Trophoblast cell (in vitro differentiated cells and primary cell): ENCODE data around the gene MGAT4C.
A peak's percentile ranks its signal among the peaks of the same experiment; 100 is the strongest.

Source experiments
- DNase-seq, 2 donors: peaks; one replicate each; pipeline ENCODE4 v3.0.0-alpha.2; 2016
- H2AFZ ChIP-seq: 2 replicates; pipeline ENCODE4 v1.6.1; 2013; ENCODE audit warnings: low read length, moderate library complexity, mild to moderate bottlenecking; ENCODE audit not compliant: insufficient read depth, poor library complexity
- H2AK5ac ChIP-seq: 2 replicates; pipeline ENCODE4 v1.6.1; 2013; ENCODE audit warnings: mild to moderate bottlenecking, low read length
- H2BK120ac ChIP-seq: 2 replicates; pipeline ENCODE4 v1.6.1; 2013; ENCODE audit warnings: low read length, mild to moderate bottlenecking, moderate library complexity; ENCODE audit not compliant: insufficient read depth, poor library complexity
- H2BK12ac ChIP-seq: 2 replicates; pipeline ENCODE4 v1.6.1; 2013; ENCODE audit warnings: mild to moderate bottlenecking, low read length, moderate library complexity
- H2BK5ac ChIP-seq: 2 replicates; pipeline ENCODE4 v1.6.1; 2013; ENCODE audit warnings: low read length, low read depth, moderate library complexity, mild to moderate bottlenecking; ENCODE audit not compliant: poor library complexity
- H3K14ac ChIP-seq: 2 replicates; pipeline ENCODE4 v1.6.1; 2013; ENCODE audit warnings: mild to moderate bottlenecking, low read length
- H3K18ac ChIP-seq: 2 replicates; pipeline ENCODE4 v1.6.1; 2013; ENCODE audit warnings: mild to moderate bottlenecking, low read length
- H3K23ac ChIP-seq: 2 replicates; pipeline ENCODE4 v1.6.1; 2013; ENCODE audit warnings: low read length
- H3K27ac ChIP-seq: 2 replicates; pipeline ENCODE4 v1.5.1; 2013; ENCODE audit warnings: low read depth, mild to moderate bottlenecking, inconsistent platforms, low read length, moderate library complexity
- H3K27me3 ChIP-seq: 2 replicates; pipeline ENCODE4 v1.6.1; 2013; ENCODE audit warnings: inconsistent platforms, mild to moderate bottlenecking, low read length, moderate library complexity; ENCODE audit not compliant: insufficient read depth
- H3K36me3 ChIP-seq, 2 experiments: 1 replicate in 1 of 2; 2 replicates in 1 of 2; pipeline ENCODE4 v1.6.1; 2013; ENCODE audit warnings: low read length in 2 of 2, mild to moderate bottlenecking in 2 of 2, moderate library complexity in 1 of 2; ENCODE audit not compliant: insufficient read depth in 2 of 2, control insufficient read depth in 1 of 2
- H3K4ac ChIP-seq: 2 replicates; pipeline ENCODE4 v1.6.1; 2013; ENCODE audit warnings: low read depth, mild to moderate bottlenecking, low read length, moderate library complexity
- H3K4me1 ChIP-seq, 2 experiments: 1 replicate in 1 of 2; 2 replicates in 1 of 2; pipeline ENCODE4 v1.6.1; 2013; ENCODE audit warnings: low read length in 2 of 2, mild to moderate bottlenecking in 2 of 2, moderate library complexity in 1 of 2; ENCODE audit not compliant: insufficient read depth in 2 of 2, control insufficient read depth in 1 of 2
- H3K4me2 ChIP-seq: 2 replicates; pipeline ENCODE4 v1.6.1; 2013; ENCODE audit warnings: inconsistent platforms, mild to moderate bottlenecking, low read length, moderate library complexity
- H3K4me3 ChIP-seq: 2 replicates; pipeline ENCODE4 v1.5.1; 2013; ENCODE audit warnings: mild to moderate bottlenecking, low read depth, low read length, inconsistent platforms
- H3K79me1 ChIP-seq: one replicate; pipeline ENCODE4 v1.6.1; 2013; ENCODE audit warnings: low read length
- H3K79me2 ChIP-seq: 2 replicates; pipeline ENCODE4 v1.6.1; 2013; ENCODE audit warnings: low read length, mild to moderate bottlenecking; ENCODE audit not compliant: control insufficient read depth, insufficient read depth, poor library complexity
- H3K9ac ChIP-seq: 2 replicates; pipeline ENCODE4 v1.6.1; 2013; ENCODE audit warnings: mild to moderate bottlenecking, low read length
- H3K9me3 ChIP-seq: 2 replicates; pipeline ENCODE4 v1.6.1; 2013; ENCODE audit warnings: low read depth, mild to moderate bottlenecking, control low read depth, inconsistent platforms, low read length; ENCODE audit not compliant: insufficient read depth
- H4K12ac ChIP-seq: 2 replicates; pipeline ENCODE4 v1.6.1; 2013; ENCODE audit warnings: low read depth, mild to moderate bottlenecking, low read length, moderate library complexity
- H4K8ac ChIP-seq: 2 replicates; pipeline ENCODE4 v1.6.1; 2013; ENCODE audit warnings: low read depth, mild to moderate bottlenecking, low read length, moderate library complexity
- H4K91ac ChIP-seq: one replicate; pipeline ENCODE4 v1.6.1; 2013; ENCODE audit warnings: low read depth, mild to moderate bottlenecking, low read length, moderate library complexity
- WGBS: extraction: QIAGEN DNeasy Blood & Tissue Kit; methylation state at CpG from one replicate; pipeline ENCODE4 v1.1.7; 2013; ENCODE audit warnings: missing lambda C conversion rate; ENCODE audit not compliant: insufficient read length, insufficient coverage; ENCODE audit errors: extremely low coverage; 5-methylcytosine and 5-hydroxymethylcytosine counted together

The MGAT4C gene

GRCh38 chr12:86233126-86233525, 23.1 kb downstream of the MGAT4C start:
- Histone ChIP-seq H3K18ac (no peak overlapping the region), H3K79me1 (no peaks in the 10 kb centered on the region), H4K91ac (no peak overlapping the region), H3K23ac (no peak overlapping the region), H3K4me3 (no peak overlapping the region), H2BK5ac (no peak overlapping the region), H3K9me3 (no peaks in the 10 kb centered on the region), H3K36me3 (no peaks in the 10 kb centered on the region), H3K27ac (no peak overlapping the region), H2BK120ac (no peak overlapping the region), H2AFZ (no peak overlapping the region), H3K4me1 (no peaks in the 10 kb centered on the region), H4K12ac (no peak overlapping the region), H4K8ac (no peak overlapping the region), H3K4me2 (no peak overlapping the region), H2BK12ac (no peak overlapping the region), H2AK5ac (no peak overlapping the region), H3K9ac (no peak overlapping the region), H3K27me3 (no peaks in the 10 kb centered on the region), H3K4ac (no peak overlapping the region), H3K79me2 (no peaks in the 10 kb centered on the region), H3K14ac (no peak overlapping the region)
- DNase-seq: no peak
- no CpG with 5 or more reads among the region's 2 CpGs for WGBS

GRCh38 chr12:86230516-86231146, 25.6 kb downstream of the MGAT4C start:
- no CpG with 5 or more reads among the region's 8 CpGs for WGBS
- no peak overlapping the region for H3K18ac ChIP-seq

GRCh38 chr12:86229772-86230171, 26.4 kb downstream of the MGAT4C start:
- no CpG with 5 or more reads among the region's 2 CpGs for WGBS
- no peak overlapping the region for H3K27ac ChIP-seq
- H4K8ac ChIP-seq: no peak overlapping the region
- no peak overlapping the region for H2BK5ac ChIP-seq
- no peaks in the 10 kb centered on the region for H3K79me2 ChIP-seq
- no peak overlapping the region for H4K12ac ChIP-seq
- H3K9me3 ChIP-seq: no peaks in the 10 kb centered on the region
- no peak overlapping the region for H2BK12ac ChIP-seq
- no peak overlapping the region for H2AFZ ChIP-seq
- no peaks in the 10 kb centered on the region for H3K27me3 ChIP-seq
- H3K14ac ChIP-seq: no peak overlapping the region
- H3K4me2 ChIP-seq: no peak overlapping the region
- no peaks in the 10 kb centered on the region for H3K4me1 ChIP-seq
- H2BK120ac ChIP-seq: no peak overlapping the region
- no peak overlapping the region for H3K4me3 ChIP-seq
- H4K91ac ChIP-seq: no peak overlapping the region
- no peak overlapping the region for H2AK5ac ChIP-seq
- no peak overlapping the region for H3K18ac ChIP-seq
- no peak overlapping the region for H3K23ac ChIP-seq
- no peak for DNase-seq
- H3K79me1 ChIP-seq: no peaks in the 10 kb centered on the region
- H3K9ac ChIP-seq: no peak overlapping the region
- no peaks in the 10 kb centered on the region for H3K36me3 ChIP-seq
- H3K4ac ChIP-seq: no peak overlapping the region

More at GRCh38 chr12:86230516-86231146, 25.6 kb downstream of the MGAT4C start:
- no peak overlapping the region for H2BK12ac ChIP-seq
- H3K14ac ChIP-seq: no peak overlapping the region
- no peaks in the 10 kb centered on the region for H3K79me1 ChIP-seq
- H2BK5ac ChIP-seq: no peak overlapping the region
- no peaks in the 10 kb centered on the region for H3K36me3 ChIP-seq
- no peak overlapping the region for H4K91ac ChIP-seq
- no peaks in the 10 kb centered on the region for H3K9me3 ChIP-seq
- H3K23ac ChIP-seq: no peak overlapping the region
- H4K8ac ChIP-seq: no peak overlapping the region
- H3K27ac ChIP-seq: no peak overlapping the region
- no peaks in the 10 kb centered on the region for H3K4me1 ChIP-seq
- no peak overlapping the region for H3K4ac ChIP-seq
- DNase-seq: no peak
- no peaks in the 10 kb centered on the region for H3K79me2 ChIP-seq
- H2AK5ac ChIP-seq: no peak overlapping the region
- H3K27me3 ChIP-seq: no peaks in the 10 kb centered on the region
- H3K9ac ChIP-seq: no peak overlapping the region
- peak overlapping the region; percentile 27 for H3K4me2 ChIP-seq
- H2BK120ac ChIP-seq: no peak overlapping the region
- no peak overlapping the region for H2AFZ ChIP-seq
- no peak overlapping the region for H3K4me3 ChIP-seq
- no peak overlapping the region for H4K12ac ChIP-seq

- no peak overlapping the region for H4K91ac ChIP-seq
- H3K27ac ChIP-seq: no peak overlapping the region
- H4K12ac ChIP-seq: no peak overlapping the region
- no peak overlapping the region for H2BK5ac ChIP-seq
- DNase-seq: no peak
- H3K4me2 ChIP-seq: no peak overlapping the region
- H3K36me3 ChIP-seq: no peaks in the 10 kb centered on the region
- peaks cover 3% of the 10 kb centered on the region for H3K9me3 ChIP-seq
- H2BK120ac ChIP-seq: no peak overlapping the region
- H3K79me1 ChIP-seq: no peaks in the 10 kb centered on the region
- no peak overlapping the region for H3K18ac ChIP-seq
- no peak overlapping the region for H4K8ac ChIP-seq
- no peak overlapping the region for H3K9ac ChIP-seq
- no peak overlapping the region for H2AFZ ChIP-seq
- no peak overlapping the region for H2BK12ac ChIP-seq
- no peak overlapping the region for H3K4ac ChIP-seq
- H3K23ac ChIP-seq: no peak overlapping the region
- H3K79me2 ChIP-seq: no peaks in the 10 kb centered on the region
- H3K4me3 ChIP-seq: no peak overlapping the region
- H3K14ac ChIP-seq: no peak overlapping the region
- H3K4me1 ChIP-seq: no peaks in the 10 kb centered on the region
- H2AK5ac ChIP-seq: no peak overlapping the region
- no peaks in the 10 kb centered on the region for H3K27me3 ChIP-seq
Observed at GRCh38 chr12:86228656-86229055, 27.5 kb downstream of the MGAT4C start.
